Measurements from ENCODE around the gene SLC10A1. TPM values are rescaled to one million over a fixed set of nuclear protein-coding genes. Genes with fewer than 3 reads are reported as not detected.

SLC10A1 gene
- total RNA-seq, 1 experiment from 2014 or later = not detected

GRCh38 chr14:69795691-69796090, 1.4 kb downstream of the SLC10A1 start:
- H3K27ac Mint-ChIP-seq = no peak overlapping the region
- H3K18ac ChIP-seq (ENCODE audit: insufficient read length, low read depth, low read length) = no peak overlapping the region
- no peak overlapping the region for H3K56ac ChIP-seq (ENCODE audit: insufficient read length, low read depth, low read length)
- peaks cover 0 to 3% (median 1%) of the 10 kb centered on the region in 3 experiments; a peak in 3 of 7 replicates for H3K36me3 Mint-ChIP-seq (ENCODE audit: insufficient read depth in 1 of 3, low read depth in 3 of 3)
- H3K79me1 ChIP-seq (ENCODE audit: insufficient read depth, low read depth, low read length, poor library complexity, severe bottlenecking) = no peaks in the 10 kb centered on the region
- no peak overlapping the region for H2BK15ac ChIP-seq (ENCODE audit: low read depth, low read length)
- H2AFZ ChIP-seq (ENCODE audit: low read length) = no peak overlapping the region
- no peaks in the 10 kb centered on the region for H3K27me3 ChIP-seq (ENCODE audit: insufficient read depth, low read length)
- no peak overlapping the region for H4K5ac ChIP-seq (ENCODE audit: insufficient read length, low read depth, low read length)
- no peak overlapping the region for H2BK12ac ChIP-seq (ENCODE audit: insufficient read length, low read depth, low read length)
- no peaks in the 10 kb centered on the region for H3K9me3 ChIP-seq (ENCODE audit: control insufficient read depth, low read depth, low read length)
- no CpG with 5 or more reads among the region's 4 CpGs for WGBS (ENCODE audit: extremely low coverage, insufficient read length, low lambda C conversion rate)
- H2AK5ac ChIP-seq (ENCODE audit: insufficient read length, low read length) = no peak overlapping the region
- no peak for TF ChIP-seq CTCF (conservative IDR thresholded peaks at IDR 0.05)
- H4K8ac ChIP-seq (replicated peaks; ENCODE audit: insufficient read length, low read depth, low read length) = no peak overlapping the region
- H3K4me2 ChIP-seq (ENCODE audit: insufficient read depth, insufficient read length, low read length) = no peak overlapping the region
- H3K4me1 Mint-ChIP-seq = peaks cover 10 to 19% of the 10 kb centered on the region in 2 experiments
- H2BK5ac ChIP-seq (ENCODE audit: insufficient read length, low read length) = no peak overlapping the region
- H3K23ac ChIP-seq (ENCODE audit: insufficient read length, low read depth, low read length) = no peak overlapping the region
- peaks cover 5% of the 10 kb centered on the region; the same call in 1 of the 2 replicates for H3K4me1 ChIP-seq (ENCODE audit: insufficient read depth, low read length)
- no peak overlapping the region for H3K9ac ChIP-seq (ENCODE audit: extremely low read depth, insufficient read length, low read length)
- no peak overlapping the region for H3K14ac ChIP-seq (ENCODE audit: insufficient read depth, low read length)
- H3K9me3 Mint-ChIP-seq = peaks cover 2 to 6% of the 10 kb centered on the region in 2 experiments; a peak in 4 of 5 replicates
- H4K91ac ChIP-seq (ENCODE audit: insufficient read length, low read depth, low read length) = no peak overlapping the region
- no peak overlapping the region for H2BK120ac ChIP-seq (ENCODE audit: low read depth, low read length, poor library complexity, severe bottlenecking)
- no peaks in the 10 kb centered on the region for H4K20me1 ChIP-seq (ENCODE audit: control insufficient read depth, insufficient read depth, insufficient read length)
- no peak overlapping the region for H2BK20ac ChIP-seq (ENCODE audit: low read depth, low read length, poor library complexity, severe bottlenecking)
- H3K27me3 Mint-ChIP-seq (ENCODE audit: low read depth) = peaks cover 7% of the 10 kb centered on the region
- H3K4me3 Mint-ChIP-seq = no peak overlapping the region
- H3K4ac ChIP-seq (ENCODE audit: low read depth, low read length) = no peak overlapping the region
- no peaks in the 10 kb centered on the region for H3K79me2 ChIP-seq (ENCODE audit: insufficient read depth, low read length)
- H3K23me2 ChIP-seq (ENCODE audit: insufficient read length, low read depth, low read length, poor library complexity, severe bottlenecking) = no peaks in the 10 kb centered on the region
- no peak overlapping the region for H3T11ph ChIP-seq (ENCODE audit: low read length)
- H3K27ac ChIP-seq (ENCODE audit: insufficient read length, low read depth, low read length) = no peak overlapping the region
- DNase-seq = no peak

Measured in H9 (cell line).